ENCODE measurements around the gene TMEM135.

DNA sequence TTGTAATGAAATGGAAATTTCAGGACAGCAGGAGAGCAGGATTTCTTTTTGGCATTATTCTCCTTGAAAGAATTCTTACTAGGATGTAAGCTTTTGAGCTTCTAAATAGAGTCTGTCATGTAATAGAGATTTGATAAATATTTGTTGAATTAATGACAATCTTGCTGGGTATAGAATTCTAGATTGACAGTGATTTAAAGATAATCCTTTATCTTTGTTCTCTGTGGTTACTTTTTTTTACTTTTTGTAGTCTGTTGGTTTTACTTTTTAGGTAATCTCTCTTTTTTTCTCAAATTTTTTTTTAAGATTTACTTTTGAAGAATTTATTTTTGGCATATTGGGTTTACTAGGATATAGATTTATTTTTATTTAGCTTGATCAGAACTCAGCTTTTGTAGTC, 54.8 kb downstream of the TMEM135 start:
- no peak for TF ChIP-seq CEBPB (IDR thresholded peaks at IDR 0.05)
- TF ChIP-seq FOXM1 (IDR thresholded peaks at IDR 0.05; ENCODE audit: borderline replicate concordance, low read depth), result no peak
- no peak for TF ChIP-seq TEAD4 (IDR thresholded peaks at IDR 0.05)
- TF ChIP-seq, protein P1, sequence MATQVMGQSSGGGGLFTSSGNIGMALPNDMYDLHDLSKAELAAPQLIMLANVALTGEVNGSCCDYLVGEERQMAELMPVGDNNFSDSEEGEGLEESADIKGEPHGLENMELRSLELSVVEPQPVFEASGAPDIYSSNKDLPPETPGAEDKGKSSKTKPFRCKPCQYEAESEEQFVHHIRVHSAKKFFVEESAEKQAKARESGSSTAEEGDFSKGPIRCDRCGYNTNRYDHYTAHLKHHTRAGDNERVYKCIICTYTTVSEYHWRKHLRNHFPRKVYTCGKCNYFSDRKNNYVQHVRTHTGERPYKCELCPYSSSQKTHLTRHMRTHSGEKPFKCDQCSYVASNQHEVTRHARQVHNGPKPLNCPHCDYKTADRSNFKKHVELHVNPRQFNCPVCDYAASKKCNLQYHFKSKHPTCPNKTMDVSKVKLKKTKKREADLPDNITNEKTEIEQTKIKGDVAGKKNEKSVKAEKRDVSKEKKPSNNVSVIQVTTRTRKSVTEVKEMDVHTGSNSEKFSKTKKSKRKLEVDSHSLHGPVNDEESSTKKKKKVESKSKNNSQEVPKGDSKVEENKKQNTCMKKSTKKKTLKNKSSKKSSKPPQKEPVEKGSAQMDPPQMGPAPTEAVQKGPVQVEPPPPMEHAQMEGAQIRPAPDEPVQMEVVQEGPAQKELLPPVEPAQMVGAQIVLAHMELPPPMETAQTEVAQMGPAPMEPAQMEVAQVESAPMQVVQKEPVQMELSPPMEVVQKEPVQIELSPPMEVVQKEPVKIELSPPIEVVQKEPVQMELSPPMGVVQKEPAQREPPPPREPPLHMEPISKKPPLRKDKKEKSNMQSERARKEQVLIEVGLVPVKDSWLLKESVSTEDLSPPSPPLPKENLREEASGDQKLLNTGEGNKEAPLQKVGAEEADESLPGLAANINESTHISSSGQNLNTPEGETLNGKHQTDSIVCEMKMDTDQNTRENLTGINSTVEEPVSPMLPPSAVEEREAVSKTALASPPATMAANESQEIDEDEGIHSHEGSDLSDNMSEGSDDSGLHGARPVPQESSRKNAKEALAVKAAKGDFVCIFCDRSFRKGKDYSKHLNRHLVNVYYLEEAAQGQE (IDR thresholded peaks at IDR 0.05; ENCODE audit: low read depth), result no peak
- TF ChIP-seq, protein P2, sequence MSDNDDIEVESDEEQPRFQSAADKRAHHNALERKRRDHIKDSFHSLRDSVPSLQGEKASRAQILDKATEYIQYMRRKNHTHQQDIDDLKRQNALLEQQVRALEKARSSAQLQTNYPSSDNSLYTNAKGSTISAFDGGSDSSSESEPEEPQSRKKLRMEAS (IDR thresholded peaks at IDR 0.05), result no peak
- no peak for TF ChIP-seq EP300 (IDR thresholded peaks at IDR 0.05; ENCODE audit: borderline replicate concordance)
- TF ChIP-seq NFIC (IDR thresholded peaks at IDR 0.05), result no peak
- TF ChIP-seq CREB1 (IDR thresholded peaks at IDR 0.05; ENCODE audit: low read depth), result no peak
- no peak for TF ChIP-seq RAD21 (IDR thresholded peaks at IDR 0.05; ENCODE audit: low read depth)
- TF ChIP-seq YY1 (IDR thresholded peaks at IDR 0.05; ENCODE audit: low read depth), result no peak
